ENCODE measurements around the gene DNAH12.

DNA sequence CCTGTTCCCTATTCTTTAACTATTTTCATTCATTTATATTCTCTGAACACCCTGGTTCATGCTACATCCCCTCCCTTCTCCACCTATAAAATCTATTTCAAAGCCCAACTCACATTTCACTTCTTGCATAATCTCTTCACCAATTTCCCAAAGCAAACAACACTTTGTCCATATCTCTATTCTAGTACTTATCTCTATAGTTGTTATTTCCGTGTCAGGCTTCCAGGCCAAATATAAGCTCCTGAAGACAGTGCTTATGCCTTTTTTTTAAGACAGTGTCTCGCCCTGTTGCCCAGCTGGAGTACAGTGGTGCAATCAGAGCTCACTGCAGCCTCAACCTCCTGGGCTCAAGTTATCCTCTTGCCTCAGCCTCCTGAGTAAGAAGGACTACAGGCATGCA lies 43.6 kb downstream of the DNAH12 start:
- TF ChIP-seq POLR2A (IDR thresholded peaks at IDR 0.05), result no peak
- no peak for TF ChIP-seq POLR2AphosphoS5 (IDR thresholded peaks at IDR 0.05)

Measured in gastroesophageal sphincter (tissue), 2 donors.